Astrocyte (in vitro differentiated cells and primary cell): ENCODE data around the gene FABP1.

Experiments used
- CTCF ChIP-seq: IDR thresholded peaks from 2 replicates; pipeline ENCODE4 v1.5.1; 2011; ENCODE audit warnings: low read depth, mild to moderate bottlenecking, inconsistent platforms, low read length, moderate library complexity; ENCODE audit not compliant: insufficient read depth
- EZH2 ChIP-seq: IDR thresholded peaks from 2 replicates; pipeline ENCODE4 v1.6.1; 2012; ENCODE audit warnings: mild to moderate bottlenecking, low read length, inconsistent platforms; ENCODE audit not compliant: insufficient read depth

GRCh38 chr2:88074150-88074549 is 53.7 kb downstream of the FABP1 start:
- TF ChIP-seq CTCF (no peak), EZH2 (no peak)
